HG03571 (cell line): ENCODE measurements around the gene GMCL2.

Experiments used
- ATAC-seq: cut with Tn5 transposase; IDR thresholded peaks from one replicate; pipeline ENCODE4 v1.9.1; 2021; ENCODE audit not compliant: unreplicated experiment

GMCL2 gene

GRCh38 chr5:178222292-178222691 lies 35.1 kb upstream of the GMCL2 start:
- ATAC-seq, result no peak

- no peak for ATAC-seq
Observed at GRCh38 chr5:178221853-178222252, 34.7 kb upstream of the GMCL2 start.

DNA sequence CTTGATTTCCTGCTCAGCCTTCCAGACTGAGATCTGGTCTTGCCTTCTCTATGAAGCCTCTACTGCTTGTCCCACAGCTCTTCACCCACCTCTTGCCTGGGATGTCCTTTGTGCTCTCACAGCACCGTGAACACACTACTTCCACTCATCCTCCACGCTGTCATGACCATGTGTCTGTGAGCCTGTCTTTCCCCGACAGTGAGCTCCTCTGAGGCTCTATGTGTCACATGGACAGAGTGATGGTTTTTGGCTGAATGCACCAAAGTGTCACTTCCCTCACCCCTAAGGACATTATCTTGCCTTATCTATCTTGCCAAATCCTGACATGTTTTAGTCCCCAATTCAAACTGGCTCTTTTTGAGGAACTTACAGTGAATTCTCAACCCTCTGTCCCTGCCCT lies 34.1 kb upstream of the GMCL2 start:
- ATAC-seq, result no peak

- no peak for ATAC-seq
Observed at GRCh38 chr5:178218827-178219226, 31.7 kb upstream of the GMCL2 start.

DNA sequence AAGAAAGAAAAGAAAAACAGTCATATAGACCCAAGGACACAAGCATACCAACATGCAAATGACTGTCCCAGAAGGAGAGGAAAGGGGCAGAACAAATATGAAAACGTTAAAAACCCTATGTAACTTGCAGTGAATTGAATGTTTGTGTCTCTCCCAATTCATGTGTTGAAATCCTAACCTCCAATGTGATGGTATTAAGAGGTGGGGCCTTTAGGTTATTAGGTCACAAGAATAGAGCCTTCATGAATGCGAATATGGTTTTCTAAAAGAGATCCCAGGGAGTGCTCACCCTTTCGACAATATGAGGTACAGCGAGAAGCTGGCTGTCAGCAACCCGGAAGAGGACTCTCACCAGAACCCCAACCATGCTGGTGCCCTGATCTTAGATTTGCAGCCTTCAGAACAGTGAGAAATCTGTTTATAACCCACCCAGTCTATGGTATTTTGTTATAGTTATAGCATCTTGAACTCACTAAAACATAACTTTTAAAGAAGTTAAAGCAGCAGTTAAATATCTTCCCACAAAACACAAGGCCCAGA lies 31.1 kb upstream of the GMCL2 start:
- no peak for ATAC-seq

- no peak for ATAC-seq
Observed at GRCh38 chr5:178216779-178217178, 29.6 kb upstream of the GMCL2 start.

DNA sequence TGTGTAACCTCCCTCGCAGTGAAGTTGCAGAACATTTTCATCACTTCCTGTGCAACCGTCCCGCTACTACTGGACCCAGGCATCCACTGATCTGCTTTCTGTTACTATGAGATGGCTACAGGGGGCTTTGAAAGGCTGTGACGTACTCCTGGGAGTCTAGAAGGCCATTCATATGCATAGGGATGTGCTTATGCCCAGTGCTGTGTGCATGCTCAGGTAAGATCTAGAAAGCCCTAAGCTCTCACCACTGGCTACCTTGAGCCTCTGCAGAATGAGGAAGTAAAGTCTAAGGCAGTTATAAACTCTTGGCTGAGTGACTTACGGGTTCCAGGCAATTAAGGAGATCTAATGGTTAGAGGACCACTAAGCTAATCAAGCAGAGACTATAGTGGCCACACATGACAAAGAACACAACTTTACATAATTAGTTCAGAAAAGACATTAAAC lies 28.9 kb upstream of the GMCL2 start:
- ATAC-seq, result no peak

DNA sequence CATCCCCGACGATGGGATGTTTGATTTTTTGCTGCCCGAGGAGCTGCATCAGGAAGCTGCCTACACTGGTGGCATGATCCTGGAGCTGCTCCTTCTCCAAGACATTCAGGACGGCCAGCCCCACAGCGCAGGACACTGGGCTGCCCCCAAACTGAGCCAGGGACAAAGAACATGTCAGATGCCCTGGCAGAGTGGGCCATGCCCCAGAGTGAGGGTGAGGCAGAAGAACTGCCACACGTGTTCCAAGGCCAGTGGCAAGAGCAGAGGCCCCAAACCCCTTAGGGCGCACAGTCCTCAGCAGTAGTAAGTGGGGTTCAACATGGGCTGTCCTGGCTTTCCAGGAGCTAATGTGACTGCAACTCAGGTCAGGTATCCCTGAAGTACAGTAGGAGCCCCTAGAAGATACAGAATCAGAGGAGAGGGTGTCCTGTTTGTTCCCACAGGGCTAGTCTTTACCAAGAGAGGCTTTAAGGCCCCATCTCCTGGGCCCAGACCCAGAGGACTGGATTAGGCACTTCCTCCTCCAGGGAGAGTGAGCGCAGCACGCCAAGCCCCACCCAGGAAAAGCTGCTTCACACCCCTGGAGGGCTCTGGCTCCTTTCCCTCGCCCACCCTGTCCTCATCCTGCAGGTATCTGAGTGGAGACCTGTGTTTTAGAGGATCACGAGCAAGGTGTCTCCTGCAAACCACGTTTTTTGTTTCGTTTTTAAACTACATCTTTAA lies 28.3 kb upstream of the GMCL2 start:
- no peak for ATAC-seq

- no peak for ATAC-seq
Observed at GRCh38 chr5:178214160-178214803, 27.1 kb upstream of the GMCL2 start.

GRCh38 chr5:178213748-178214151 lies 26.6 kb upstream of the GMCL2 start:
- no peak for ATAC-seq

DNA sequence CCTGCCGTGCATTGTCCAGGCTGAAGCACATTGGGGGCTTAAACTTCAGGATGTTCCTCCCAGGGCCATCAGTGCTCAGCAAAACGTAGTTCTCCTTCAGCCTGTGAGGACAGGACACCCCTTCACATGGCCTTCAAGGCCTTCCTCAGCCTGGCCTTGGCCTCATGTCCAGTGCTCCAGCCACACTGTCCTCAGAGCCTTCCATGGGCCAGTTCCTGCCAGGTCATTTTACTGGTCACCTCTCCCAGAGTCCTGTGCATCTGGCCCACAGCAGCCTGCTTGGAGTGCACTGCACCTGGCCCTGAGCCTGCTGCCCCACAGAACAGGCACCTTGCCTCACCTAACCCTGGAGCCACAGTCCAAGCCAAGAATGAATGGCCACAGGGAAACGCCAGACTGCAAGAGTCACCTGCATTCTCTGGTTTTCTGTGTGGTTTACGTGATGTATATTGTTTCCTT lies 25.9 kb upstream of the GMCL2 start:
- no peak for ATAC-seq

- no peak for ATAC-seq
Observed at GRCh38 chr5:178212241-178213002, 25.3 kb upstream of the GMCL2 start.

DNA sequence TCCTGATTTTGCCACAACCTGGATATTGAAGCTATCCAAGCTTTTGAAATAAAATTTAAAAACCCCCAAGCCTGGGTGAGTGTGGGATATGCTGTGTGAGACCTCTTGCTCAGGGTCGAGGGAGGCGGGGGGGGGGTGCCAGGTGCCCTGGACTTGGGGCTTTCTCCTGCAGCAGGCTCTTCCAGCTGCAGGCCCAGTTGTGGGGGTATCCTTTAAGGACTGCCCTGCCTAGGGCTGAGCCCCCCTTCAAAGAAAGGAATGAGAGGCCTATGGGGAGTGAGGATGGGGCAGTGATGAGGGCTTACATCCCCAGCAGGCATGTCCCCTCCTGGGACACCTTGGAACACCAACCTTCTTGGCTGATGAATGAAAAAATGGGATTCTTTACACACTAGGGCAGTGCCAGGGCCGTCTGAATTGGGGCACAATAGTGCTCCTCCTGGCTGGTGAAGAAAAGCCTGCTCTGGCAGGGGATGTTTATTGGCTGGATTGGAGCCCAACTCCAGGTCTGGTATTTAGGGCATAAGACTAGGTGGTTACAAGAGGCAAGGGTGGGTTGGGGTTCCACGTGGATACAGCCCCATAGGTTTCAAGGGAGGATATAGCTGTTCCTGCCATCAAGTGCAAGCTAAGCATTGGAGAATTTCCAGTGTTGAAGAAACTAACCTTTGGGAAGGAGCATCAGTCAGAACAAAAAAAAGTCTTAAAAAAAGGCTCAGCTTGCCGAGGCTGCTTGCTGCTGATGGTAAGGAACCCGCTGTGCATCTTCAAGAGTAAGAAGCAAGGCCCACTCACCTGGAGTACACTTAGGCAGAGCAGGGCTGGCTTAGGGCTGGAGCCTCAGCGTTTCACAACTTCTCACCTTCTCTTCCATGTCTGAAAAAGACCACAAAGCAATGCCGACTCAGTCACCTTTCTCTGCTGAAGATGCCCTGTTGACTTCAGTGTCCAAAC lies 24.2 kb upstream of the GMCL2 start:
- ATAC-seq, result no peak

DNA sequence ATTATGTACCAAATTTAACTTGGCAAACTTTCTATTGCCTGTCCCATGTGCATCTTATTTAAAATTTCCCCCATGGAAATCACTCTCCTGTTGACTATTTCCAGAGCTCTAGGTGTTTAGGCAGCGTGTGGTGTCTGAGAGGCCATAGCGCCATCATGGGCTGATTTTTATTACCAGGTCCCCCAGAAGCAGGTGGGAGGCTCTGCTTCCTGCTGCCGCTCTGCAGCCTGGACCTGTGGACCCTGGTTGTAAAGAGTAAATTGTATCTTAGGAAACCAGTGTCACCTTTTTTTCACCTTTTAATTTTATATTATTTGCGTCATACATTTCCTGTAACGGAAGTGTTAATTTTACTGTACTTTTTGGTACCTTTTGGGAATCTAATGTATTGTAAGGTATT lies 23.5 kb upstream of the GMCL2 start:
- no peak for ATAC-seq

GRCh38 chr5:178210073-178210535 lies 22.9 kb upstream of the GMCL2 start:
- no peak for ATAC-seq

DNA sequence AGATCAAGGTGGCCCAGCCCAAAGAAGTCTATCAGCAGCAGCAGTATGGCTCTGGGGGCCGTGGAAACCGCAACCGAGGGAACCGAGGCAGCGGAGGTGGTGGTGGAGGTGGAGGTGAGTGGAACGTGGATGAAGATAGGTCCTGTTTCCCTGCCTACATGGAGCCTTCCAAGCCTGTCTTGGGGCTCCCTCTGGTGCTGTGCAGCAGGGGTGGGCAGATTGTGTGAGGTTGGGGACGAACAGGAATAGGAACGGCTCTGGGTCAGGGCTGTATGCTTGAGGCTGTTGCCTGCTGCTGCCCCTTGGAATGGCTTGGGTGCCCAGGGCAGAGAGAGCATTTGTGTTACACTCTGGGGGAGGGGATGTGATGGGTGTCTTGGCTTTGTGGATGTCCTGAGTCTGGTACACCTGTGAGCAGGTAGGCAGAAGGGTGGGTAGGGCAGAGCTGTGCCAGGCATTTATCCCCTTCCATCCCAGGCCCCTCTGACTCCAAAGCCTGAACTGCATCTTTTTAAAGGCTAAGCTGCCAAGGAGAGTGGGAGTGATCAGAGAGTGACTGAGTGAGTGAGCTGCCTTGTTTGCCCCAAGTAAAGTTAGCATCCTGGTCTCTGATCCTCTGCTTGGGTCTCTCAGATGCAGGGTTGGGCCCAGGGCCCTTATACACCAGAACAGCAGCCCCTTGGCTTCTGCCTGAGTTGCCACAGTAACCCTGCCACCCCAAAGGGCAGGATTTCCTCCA lies 22.3 kb upstream of the GMCL2 start:
- no peak for ATAC-seq

- no peak for ATAC-seq
Observed at GRCh38 chr5:178208540-178209227, 21.5 kb upstream of the GMCL2 start.

GRCh38 chr5:178207917-178208280 lies 20.7 kb upstream of the GMCL2 start:
- ATAC-seq, result no peak
